ENCODE data around the gene PPP3CB. TPM values are rescaled to one million over a fixed set of nuclear protein-coding genes. Genes with fewer than 3 reads are reported as not detected.

PPP3CB gene
- total and polyA plus RNA-seq, 2 donors (not counting 3 experiments of a cell fraction or from before 2014, with no cell fraction given) = 13.5 to 30.4 TPM

DNA sequence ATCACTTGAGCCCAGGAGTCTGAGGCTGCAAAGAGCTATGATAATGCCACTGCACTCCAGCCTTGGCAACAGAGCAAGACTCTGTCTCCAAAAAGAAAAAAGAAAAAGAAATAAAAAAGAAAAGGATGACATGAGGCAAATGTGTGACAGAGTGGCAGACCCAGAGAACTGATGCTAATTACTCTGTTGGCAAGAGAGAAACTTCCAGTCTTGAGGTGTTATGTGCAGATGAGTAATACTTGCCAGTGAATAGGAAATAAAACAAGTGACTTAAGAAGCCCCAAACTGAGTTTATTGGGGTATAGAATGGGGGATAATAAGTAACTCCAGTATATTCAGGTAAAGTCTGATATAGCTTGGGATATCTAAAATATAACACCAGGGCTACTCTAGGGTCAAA, 72.5 kb downstream of the PPP3CB start:
- TF ChIP-seq POLR2AphosphoS5 (IDR thresholded peaks at IDR 0.05; ENCODE audit: insufficient read depth, low read depth, low read length) (no peak), GATA2 (IDR thresholded peaks at IDR 0.05; ENCODE audit: insufficient read depth, insufficient read length, low read depth, low read length) (no peak), EZH2 (IDR thresholded peaks at IDR 0.05; ENCODE audit: borderline replicate concordance, low read depth, low read length, severe bottlenecking) (no peak), JUN (IDR thresholded peaks at IDR 0.05; ENCODE audit: borderline replicate concordance, insufficient read depth, insufficient read length, low read depth) (no peak), FOS (IDR thresholded peaks at IDR 0.05; ENCODE audit: borderline replicate concordance, insufficient read depth, low read length) (no peak), MYC (IDR thresholded peaks at IDR 0.05; ENCODE audit: low read depth, low read length) (no peak), POLR2A (IDR thresholded peaks at IDR 0.05; ENCODE audit: low read depth, low read length) (no peak)
- TF ChIP-seq, protein P1, sequence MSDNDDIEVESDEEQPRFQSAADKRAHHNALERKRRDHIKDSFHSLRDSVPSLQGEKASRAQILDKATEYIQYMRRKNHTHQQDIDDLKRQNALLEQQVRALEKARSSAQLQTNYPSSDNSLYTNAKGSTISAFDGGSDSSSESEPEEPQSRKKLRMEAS (IDR thresholded peaks at IDR 0.05; ENCODE audit: insufficient read depth, insufficient read length) = no peak
- TF ChIP-seq, protein P2, sequence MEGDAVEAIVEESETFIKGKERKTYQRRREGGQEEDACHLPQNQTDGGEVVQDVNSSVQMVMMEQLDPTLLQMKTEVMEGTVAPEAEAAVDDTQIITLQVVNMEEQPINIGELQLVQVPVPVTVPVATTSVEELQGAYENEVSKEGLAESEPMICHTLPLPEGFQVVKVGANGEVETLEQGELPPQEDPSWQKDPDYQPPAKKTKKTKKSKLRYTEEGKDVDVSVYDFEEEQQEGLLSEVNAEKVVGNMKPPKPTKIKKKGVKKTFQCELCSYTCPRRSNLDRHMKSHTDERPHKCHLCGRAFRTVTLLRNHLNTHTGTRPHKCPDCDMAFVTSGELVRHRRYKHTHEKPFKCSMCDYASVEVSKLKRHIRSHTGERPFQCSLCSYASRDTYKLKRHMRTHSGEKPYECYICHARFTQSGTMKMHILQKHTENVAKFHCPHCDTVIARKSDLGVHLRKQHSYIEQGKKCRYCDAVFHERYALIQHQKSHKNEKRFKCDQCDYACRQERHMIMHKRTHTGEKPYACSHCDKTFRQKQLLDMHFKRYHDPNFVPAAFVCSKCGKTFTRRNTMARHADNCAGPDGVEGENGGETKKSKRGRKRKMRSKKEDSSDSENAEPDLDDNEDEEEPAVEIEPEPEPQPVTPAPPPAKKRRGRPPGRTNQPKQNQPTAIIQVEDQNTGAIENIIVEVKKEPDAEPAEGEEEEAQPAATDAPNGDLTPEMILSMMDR (IDR thresholded peaks at IDR 0.05; ENCODE audit: extremely low read depth in 1 of 2, insufficient read depth in 1 of 2, low read depth in 1 of 2, low read length in 2 of 2) = no peak
- DNase-seq (ENCODE audit: low read depth, low spot score) (no peak), FAIRE-seq (no peak)
- Histone ChIP-seq H3K9me3 (replicated peaks; ENCODE audit: control insufficient read depth, insufficient read depth, low read length) (no peaks in the 10 kb centered on the region), H4K20me1 (replicated peaks; ENCODE audit: control insufficient read depth, extremely low read depth, insufficient read depth, low read length) (no peaks in the 10 kb centered on the region), H3K79me2 (ENCODE audit: control insufficient read depth, insufficient read depth, low read length) (no peaks in the 10 kb centered on the region), H3K36me3 (ENCODE audit: control insufficient read depth in 2 of 2, extremely low read depth in 1 of 2, insufficient read depth in 2 of 2, low read length in 2 of 2) (peaks cover 7 to 25% of the 10 kb centered on the region in 2 experiments), H3K27me3 (ENCODE audit: control insufficient read depth in 2 of 2, insufficient read depth in 2 of 2, low read length in 2 of 2) (no peaks in the 10 kb centered on the region), H3K4me1 (ENCODE audit: control insufficient read depth, extremely low read depth, insufficient read depth, low read length) (no peaks in the 10 kb centered on the region), H3K4me2 (ENCODE audit: insufficient read depth, low read length) (no peak overlapping the region), H3K9ac (replicated peaks; ENCODE audit: extremely low read depth, insufficient read depth, low read length) (no peak overlapping the region), H3K9me1 (replicated peaks; ENCODE audit: control insufficient read depth, extremely low read depth, insufficient read depth, low read length) (no peaks in the 10 kb centered on the region), H2AFZ (ENCODE audit: low read depth, low read length) (no peak overlapping the region), H3K27ac (ENCODE audit: insufficient read depth, low read depth, low read length) (no peak overlapping the region), H3K4me3 (replicated peaks in 1 of 3; ENCODE audit: insufficient read depth in 1 of 3, low read depth in 1 of 3, low read length in 3 of 3) (no peak overlapping the region)
- CTCF ChIA-PET = no interaction called here
- dilution Hi-C loops (cut with MboI; ENCODE audit: extremely low pct_ligation_motif_present, low sequenced_read_pairs) (no loop called here), intact Hi-C loops (cut with micrococcal nuclease) (no loop called here)
- BruUV-seq (replicated peaks) = no TSS peak
- POLR2A ChIA-PET = no interaction called here

Measured in endothelial cell of umbilical vein (primary cell).